ENCODE results near the gene SCAMP4. TPM values are rescaled to one million over a fixed set of nuclear protein-coding genes. Genes with fewer than 3 reads are reported as not detected.
A peak's percentile ranks its signal among the peaks of the same experiment; 100 is the strongest.

Gene SCAMP4
- total and polyA plus RNA-seq, 9 of the 15 experiments (the other 6 are each of a cell fraction or from before 2014, with no cell fraction given), result 0.81 to 45.9 (median 12.8) TPM

DNA sequence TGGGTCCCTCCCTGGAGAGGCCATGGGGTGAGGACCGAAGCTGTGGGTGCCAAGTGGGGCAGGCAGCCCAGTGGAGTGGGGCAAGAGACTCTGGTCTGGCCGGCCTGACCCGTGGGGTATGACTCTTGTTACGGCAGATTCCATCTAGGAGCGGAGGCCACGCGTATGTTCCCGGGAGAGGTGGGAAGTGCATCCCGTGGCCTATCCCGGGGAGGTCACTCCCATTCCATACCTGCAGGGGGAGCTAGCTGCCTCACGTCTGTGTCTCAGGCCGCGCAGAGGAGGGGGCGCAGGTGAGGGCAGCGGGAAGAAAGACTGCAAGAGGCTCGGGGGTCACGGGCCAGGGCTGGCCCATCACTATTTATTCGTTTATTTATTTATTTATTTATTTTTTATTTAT, 40.7 kb downstream of the SCAMP4 start (continued):
- TF ChIP-seq RBFOX2 (IDR thresholded peaks at IDR 0.05; ENCODE audit: low read depth, low read length), result peak; percentile 25; the same call in 1 of the 2 replicates
- TF ChIP-seq, protein P1, sequence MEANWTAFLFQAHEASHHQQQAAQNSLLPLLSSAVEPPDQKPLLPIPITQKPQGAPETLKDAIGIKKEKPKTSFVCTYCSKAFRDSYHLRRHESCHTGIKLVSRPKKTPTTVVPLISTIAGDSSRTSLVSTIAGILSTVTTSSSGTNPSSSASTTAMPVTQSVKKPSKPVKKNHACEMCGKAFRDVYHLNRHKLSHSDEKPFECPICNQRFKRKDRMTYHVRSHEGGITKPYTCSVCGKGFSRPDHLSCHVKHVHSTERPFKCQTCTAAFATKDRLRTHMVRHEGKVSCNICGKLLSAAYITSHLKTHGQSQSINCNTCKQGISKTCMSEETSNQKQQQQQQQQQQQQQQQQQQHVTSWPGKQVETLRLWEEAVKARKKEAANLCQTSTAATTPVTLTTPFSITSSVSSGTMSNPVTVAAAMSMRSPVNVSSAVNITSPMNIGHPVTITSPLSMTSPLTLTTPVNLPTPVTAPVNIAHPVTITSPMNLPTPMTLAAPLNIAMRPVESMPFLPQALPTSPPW (CRISPR knock-in tag; IDR thresholded peaks at IDR 0.05), result peak; percentile 38
- TF ChIP-seq, protein P2, sequence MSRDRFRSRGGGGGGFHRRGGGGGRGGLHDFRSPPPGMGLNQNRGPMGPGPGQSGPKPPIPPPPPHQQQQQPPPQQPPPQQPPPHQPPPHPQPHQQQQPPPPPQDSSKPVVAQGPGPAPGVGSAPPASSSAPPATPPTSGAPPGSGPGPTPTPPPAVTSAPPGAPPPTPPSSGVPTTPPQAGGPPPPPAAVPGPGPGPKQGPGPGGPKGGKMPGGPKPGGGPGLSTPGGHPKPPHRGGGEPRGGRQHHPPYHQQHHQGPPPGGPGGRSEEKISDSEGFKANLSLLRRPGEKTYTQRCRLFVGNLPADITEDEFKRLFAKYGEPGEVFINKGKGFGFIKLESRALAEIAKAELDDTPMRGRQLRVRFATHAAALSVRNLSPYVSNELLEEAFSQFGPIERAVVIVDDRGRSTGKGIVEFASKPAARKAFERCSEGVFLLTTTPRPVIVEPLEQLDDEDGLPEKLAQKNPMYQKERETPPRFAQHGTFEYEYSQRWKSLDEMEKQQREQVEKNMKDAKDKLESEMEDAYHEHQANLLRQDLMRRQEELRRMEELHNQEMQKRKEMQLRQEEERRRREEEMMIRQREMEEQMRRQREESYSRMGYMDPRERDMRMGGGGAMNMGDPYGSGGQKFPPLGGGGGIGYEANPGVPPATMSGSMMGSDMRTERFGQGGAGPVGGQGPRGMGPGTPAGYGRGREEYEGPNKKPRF (IDR thresholded peaks at IDR 0.05; ENCODE audit: low read depth, low read length), result no peak
- peak; percentile 72; the same call in 1 of the 2 replicates for TF ChIP-seq ZBTB7A (IDR thresholded peaks at IDR 0.05; ENCODE audit: borderline replicate concordance, control insufficient read depth, low read depth, low read length)
- TF ChIP-seq SREBF2 (CRISPR knock-in tag; IDR thresholded peaks at IDR 0.05), result no peak
- no peak for TF ChIP-seq TCFL5 (CRISPR knock-in tag; conservative IDR thresholded peaks at IDR 0.05)
- TF ChIP-seq JUN (IDR thresholded peaks at IDR 0.05; ENCODE audit: borderline replicate concordance, low read depth, low read length), result no peak
- TF ChIP-seq JUN (CRISPR knock-in tag; IDR thresholded peaks at IDR 0.05; ENCODE audit: borderline replicate concordance), result no peak
- TF ChIP-seq, protein P3, sequence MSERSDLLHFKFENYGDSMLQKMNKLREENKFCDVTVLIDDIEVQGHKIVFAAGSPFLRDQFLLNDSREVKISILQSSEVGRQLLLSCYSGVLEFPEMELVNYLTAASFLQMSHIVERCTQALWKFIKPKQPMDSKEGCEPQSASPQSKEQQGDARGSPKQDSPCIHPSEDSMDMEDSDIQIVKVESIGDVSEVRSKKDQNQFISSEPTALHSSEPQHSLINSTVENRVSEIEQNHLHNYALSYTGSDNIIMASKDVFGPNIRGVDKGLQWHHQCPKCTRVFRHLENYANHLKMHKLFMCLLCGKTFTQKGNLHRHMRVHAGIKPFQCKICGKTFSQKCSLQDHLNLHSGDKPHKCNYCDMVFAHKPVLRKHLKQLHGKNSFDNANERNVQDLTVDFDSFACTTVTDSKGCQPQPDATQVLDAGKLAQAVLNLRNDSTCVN (CRISPR knock-in tag; IDR thresholded peaks at IDR 0.05), result no peak
- TF ChIP-seq, protein P4, sequence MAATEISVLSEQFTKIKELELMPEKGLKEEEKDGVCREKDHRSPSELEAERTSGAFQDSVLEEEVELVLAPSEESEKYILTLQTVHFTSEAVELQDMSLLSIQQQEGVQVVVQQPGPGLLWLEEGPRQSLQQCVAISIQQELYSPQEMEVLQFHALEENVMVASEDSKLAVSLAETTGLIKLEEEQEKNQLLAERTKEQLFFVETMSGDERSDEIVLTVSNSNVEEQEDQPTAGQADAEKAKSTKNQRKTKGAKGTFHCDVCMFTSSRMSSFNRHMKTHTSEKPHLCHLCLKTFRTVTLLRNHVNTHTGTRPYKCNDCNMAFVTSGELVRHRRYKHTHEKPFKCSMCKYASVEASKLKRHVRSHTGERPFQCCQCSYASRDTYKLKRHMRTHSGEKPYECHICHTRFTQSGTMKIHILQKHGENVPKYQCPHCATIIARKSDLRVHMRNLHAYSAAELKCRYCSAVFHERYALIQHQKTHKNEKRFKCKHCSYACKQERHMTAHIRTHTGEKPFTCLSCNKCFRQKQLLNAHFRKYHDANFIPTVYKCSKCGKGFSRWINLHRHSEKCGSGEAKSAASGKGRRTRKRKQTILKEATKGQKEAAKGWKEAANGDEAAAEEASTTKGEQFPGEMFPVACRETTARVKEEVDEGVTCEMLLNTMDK (IDR thresholded peaks at IDR 0.05; ENCODE audit: borderline replicate concordance, insufficient read depth, low read depth, low read length, poor library complexity, severe bottlenecking), result peak; percentile 52
- TF ChIP-seq FIP1L1 (IDR thresholded peaks at IDR 0.05; ENCODE audit: low read depth, low read length, poor library complexity, severe bottlenecking), result no peak
- peak in 1 of 2 experiments; percentile 21; a peak in 1 of 4 replicates for TF ChIP-seq RAD21 (CRISPR knock-in tag; conservative IDR thresholded peaks at IDR 0.05 in 1 of 2, IDR thresholded peaks at IDR 0.05 in 1 of 2)
- no peak for TF ChIP-seq FOS (IDR thresholded peaks at IDR 0.05; ENCODE audit: extremely low read depth, insufficient read length)
- TF ChIP-seq, protein P5, sequence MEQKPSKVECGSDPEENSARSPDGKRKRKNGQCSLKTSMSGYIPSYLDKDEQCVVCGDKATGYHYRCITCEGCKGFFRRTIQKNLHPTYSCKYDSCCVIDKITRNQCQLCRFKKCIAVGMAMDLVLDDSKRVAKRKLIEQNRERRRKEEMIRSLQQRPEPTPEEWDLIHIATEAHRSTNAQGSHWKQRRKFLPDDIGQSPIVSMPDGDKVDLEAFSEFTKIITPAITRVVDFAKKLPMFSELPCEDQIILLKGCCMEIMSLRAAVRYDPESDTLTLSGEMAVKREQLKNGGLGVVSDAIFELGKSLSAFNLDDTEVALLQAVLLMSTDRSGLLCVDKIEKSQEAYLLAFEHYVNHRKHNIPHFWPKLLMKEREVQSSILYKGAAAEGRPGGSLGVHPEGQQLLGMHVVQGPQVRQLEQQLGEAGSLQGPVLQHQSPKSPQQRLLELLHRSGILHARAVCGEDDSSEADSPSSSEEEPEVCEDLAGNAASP (IDR thresholded peaks at IDR 0.05), result no peak

All from K562 (cell line).